Right atrium auricular region (tissue), 2 donors: Measurements from ENCODE around the gene PGBD5. TPM values are rescaled to one million over a fixed set of nuclear protein-coding genes. Genes with fewer than 3 reads are reported as not detected.

Experiments
- DNase-seq: peaks from one replicate; pipeline ENCODE4 v3.0.0-alpha.2; 2019; ENCODE audit warnings: low spot score
- H3K27ac ChIP-seq, 2 donors: fragments of 200-600 bp; sonication (generic); 1 replicate in 1 of 2; 2 replicates in 1 of 2; pipeline ENCODE4 v1.5.1; 2016 to 2019
- H3K27me3 ChIP-seq, 2 donors: fragments of 200-600 bp; sonication (generic); one replicate each; pipeline versions ENCODE4 v1.5.1 to v1.6.0; 2017 to 2019
- H3K36me3 ChIP-seq: fragments of 200-600 bp; sonication (generic); one replicate; pipeline ENCODE4 v1.5.1; 2016
- H3K4me1 ChIP-seq, 2 donors: fragments of 200-600 bp; sonication (generic); one replicate each; pipeline versions ENCODE4 v1.5.1 to v1.6.0; 2017 to 2019
- H3K4me3 ChIP-seq, 2 donors: fragments of 200-600 bp; sonication (generic); 1 replicate in 1 of 2; 2 replicates in 1 of 2; pipeline ENCODE4 v1.5.1; 2017 to 2019; ENCODE audit warnings: mild to moderate bottlenecking in 1 of 2, moderate library complexity in 1 of 2
- H3K9me3 ChIP-seq, 2 donors: fragments of 200-600 bp; sonication (generic); one replicate each; pipeline ENCODE4 v1.5.1; 2019
- CTCF ChIP-seq, 2 donors: fragments of 200-600 bp; sonication (generic); IDR thresholded peaks; one replicate each; pipeline ENCODE4 v1.5.1; 2019; ENCODE audit warnings: antibody characterized with exemption in 2 of 2
- total RNA-seq, 2 donors: library from RNA; depleted of rRNA; stranded (reverse); fragments of >200 nt; gene quantifications; one replicate each; pipeline ENCODE4 v1.1.0, GENCODE V29; 2016

Gene PGBD5
- total RNA-seq, 2 donors from 2014 or later: 13.2 to 18.5 TPM

GRCh38 chr1:230349020-230349393 is 77.1 kb downstream of the PGBD5 start:
- peaks cover 0 to 9% of the 10 kb centered on the region in 2 donors for H3K4me1 ChIP-seq
- H3K27me3 ChIP-seq: no peaks in the 10 kb centered on the region
- H3K4me3 ChIP-seq: no peak overlapping the region
- H3K9me3 ChIP-seq: no peaks in the 10 kb centered on the region
- no peak for DNase-seq
- TF ChIP-seq CTCF (IDR thresholded peaks at IDR 0.05): no peak
- H3K36me3 ChIP-seq: no peaks in the 10 kb centered on the region
- H3K27ac ChIP-seq: no peak overlapping the region

DNA sequence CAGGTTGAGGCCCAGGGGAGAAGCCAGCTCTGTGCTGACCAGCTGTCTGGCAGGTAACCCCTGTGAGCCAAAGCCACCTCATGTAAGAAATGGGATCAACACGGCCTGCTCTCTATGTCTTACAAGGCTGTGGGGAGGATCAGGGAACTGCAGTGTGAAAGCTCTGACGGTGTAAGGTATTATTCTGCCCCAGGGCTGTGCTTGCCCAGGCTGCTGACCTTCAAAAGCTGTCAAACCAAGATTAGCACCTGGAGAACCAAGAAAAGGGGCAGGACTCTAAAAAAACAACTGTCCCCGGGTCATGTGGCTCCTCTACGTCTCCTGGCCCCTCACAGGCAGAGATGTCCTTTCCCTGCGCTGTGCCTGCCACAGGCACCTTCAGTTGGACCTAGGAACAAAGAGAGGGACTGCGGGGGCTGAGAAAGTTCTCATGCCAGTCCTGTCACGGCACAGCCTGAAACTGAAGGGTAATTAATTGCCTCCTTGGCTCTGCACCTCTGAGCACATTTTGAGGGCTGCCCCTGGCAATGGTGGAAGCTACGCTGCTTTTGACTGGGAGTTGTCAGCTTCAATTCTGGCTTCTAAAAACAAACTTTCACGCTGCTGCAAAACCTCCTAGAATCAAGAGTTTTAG is 77.6 kb downstream of the PGBD5 start:
- no peak for DNase-seq
- Histone ChIP-seq H3K4me1 (peaks cover 0 to 9% of the 10 kb centered on the region in 2 donors), H3K27me3 (no peaks in the 10 kb centered on the region), H3K36me3 (no peaks in the 10 kb centered on the region), H3K9me3 (no peaks in the 10 kb centered on the region), H3K4me3 (no peak overlapping the region), H3K27ac (no peak overlapping the region)
- no peak for TF ChIP-seq CTCF (IDR thresholded peaks at IDR 0.05)

- no peak overlapping the region for H3K27ac ChIP-seq
- no peaks in the 10 kb centered on the region for H3K27me3 ChIP-seq
- DNase-seq: no peak
- no peaks in the 10 kb centered on the region for H3K9me3 ChIP-seq
- no peak overlapping the region for H3K4me3 ChIP-seq
- H3K36me3 ChIP-seq: no peaks in the 10 kb centered on the region
- TF ChIP-seq CTCF (IDR thresholded peaks at IDR 0.05): no peak
- H3K4me1 ChIP-seq: peaks cover 0 to 9% of the 10 kb centered on the region in 2 donors
These were observed 78.2 kb downstream of the PGBD5 start for GRCh38 chr1:230347896-230348295.

DNA sequence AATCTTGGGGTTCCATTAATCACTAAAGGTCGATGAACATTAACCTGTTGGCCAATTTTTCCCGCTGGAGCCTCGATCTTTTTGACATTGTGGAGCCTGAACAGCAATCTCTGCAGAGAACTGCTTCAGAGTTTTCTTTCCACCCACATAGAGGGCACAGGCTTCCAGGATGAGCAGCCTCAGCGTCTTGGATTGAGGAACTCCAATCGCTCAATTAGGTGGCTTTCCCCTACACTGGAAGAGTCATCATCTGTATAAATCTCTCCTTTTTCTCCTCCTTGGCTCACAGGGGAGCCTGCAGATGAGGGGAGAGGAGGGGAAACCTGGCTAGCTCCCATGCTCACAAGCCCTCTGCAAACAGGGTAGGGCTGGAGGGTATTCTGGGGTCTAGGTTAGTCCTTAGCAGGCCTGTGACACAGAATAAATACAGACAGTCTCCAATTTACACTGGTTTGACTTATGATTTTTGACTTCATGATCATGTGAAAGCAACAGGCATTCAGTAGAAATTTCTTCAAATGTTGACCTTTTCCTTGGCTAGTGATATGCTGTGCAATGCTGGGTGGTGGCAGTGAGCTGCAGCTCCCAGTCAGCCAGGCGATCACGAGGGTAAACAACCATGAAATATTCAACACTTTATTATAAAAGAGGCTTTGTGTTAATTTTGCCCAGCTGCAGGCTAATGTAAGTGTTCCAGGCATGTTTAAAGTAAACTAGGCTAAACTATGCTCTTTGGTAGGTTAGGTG is 80.8 kb downstream of the PGBD5 start:
- DNase-seq: no peak
- no peak for TF ChIP-seq CTCF (IDR thresholded peaks at IDR 0.05)
- no peaks in the 10 kb centered on the region for H3K27me3 ChIP-seq
- H3K9me3 ChIP-seq: no peaks in the 10 kb centered on the region
- H3K27ac ChIP-seq: no peak overlapping the region
- H3K4me1 ChIP-seq: peaks cover 0 to 18% of the 10 kb centered on the region in 2 donors
- no peaks in the 10 kb centered on the region for H3K36me3 ChIP-seq
- H3K4me3 ChIP-seq: no peak overlapping the region

GRCh38 chr1:230342699-230343098 is 83.4 kb downstream of the PGBD5 start:
- no peaks in the 10 kb centered on the region for H3K36me3 ChIP-seq
- no peaks in the 10 kb centered on the region for H3K9me3 ChIP-seq
- H3K27me3 ChIP-seq: no peaks in the 10 kb centered on the region
- H3K27ac ChIP-seq: peak overlapping the region in 1 of 2 donors; percentile 49
- TF ChIP-seq CTCF (IDR thresholded peaks at IDR 0.05): no peak
- no peak for DNase-seq
- H3K4me1 ChIP-seq: peaks cover 0 to 14% of the 10 kb centered on the region in 2 donors
- no peak overlapping the region for H3K4me3 ChIP-seq
